Measurements from ENCODE around the gene ZNF709. TPM values are rescaled to one million over a fixed set of nuclear protein-coding genes. Genes with fewer than 3 reads are reported as not detected.
A peak's percentile ranks its signal among the peaks of the same experiment; 100 is the strongest.

The ZNF709 gene
- total and polyA plus RNA-seq, 2 of the 13 experiments (the other 11 are each of a cell fraction or from before 2014, with no cell fraction given) = 1.5 to 3.9 TPM

DNA sequence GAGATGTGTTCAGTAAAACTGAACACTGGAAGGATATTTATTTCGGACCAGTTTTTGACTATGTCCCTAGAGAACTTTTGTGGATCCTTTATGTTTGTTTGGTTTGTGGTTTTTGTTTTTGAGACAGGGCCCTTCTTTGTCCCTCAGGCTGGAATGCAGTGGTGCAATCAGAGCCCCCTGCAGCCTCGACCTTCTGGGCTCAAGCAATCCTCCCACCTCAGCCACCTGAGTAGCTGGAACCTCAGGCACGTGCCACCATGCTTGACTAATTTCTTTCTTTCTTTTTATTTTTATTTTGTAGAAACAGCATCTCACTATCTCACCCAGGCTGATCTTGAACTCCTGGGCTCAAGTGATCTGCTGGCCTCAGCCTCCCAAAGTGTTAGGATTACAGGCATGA is 955 bp upstream of the ZNF709 start:
- ChIA-PET CTCF (ENCODE audit: low intra/inter-chr PET ratio, low total read pairs) (no interaction called here), POLR2A (interaction anchor here (6.1 kb wide), 1 partner anchor 10 kb away, joined by 62 read pairs; no protein-coding TSS in a partner anchor)
- Histone ChIP-seq H3K4me2 (ENCODE audit: low read depth, low read length) (peak overlapping the region; percentile 86), H3K36me3 (replicated peaks in 1 of 2; ENCODE audit: control insufficient read depth in 1 of 2, insufficient read depth in 2 of 2, low read length in 2 of 2) (no peaks in the 10 kb centered on the region), H3K4me3 (replicated peaks in 1 of 3; ENCODE audit: insufficient read depth in 1 of 3, low read depth in 2 of 3, low read length in 3 of 3) (peak overlapping the region; percentile 88 to 100 (median 93); a peak in 4 of 6 replicates), H4K20me1 (ENCODE audit: insufficient read depth, low read length) (no peaks in the 10 kb centered on the region), H3K4me1 (ENCODE audit: insufficient read depth, low read length) (peaks cover 37% of the 10 kb centered on the region), H3K79me2 (ENCODE audit: insufficient read depth, low read length) (peaks cover 26% of the 10 kb centered on the region), H3K27ac (ENCODE audit: extremely low read length, insufficient read depth, low read length) (no peak overlapping the region), H3K9ac (ENCODE audit: insufficient read depth, low read depth, low read length) (peak overlapping the region; percentile 77), H3K27me3 (ENCODE audit: control insufficient read depth in 1 of 2, insufficient read depth in 2 of 2, low read length in 2 of 2) (no peaks in the 10 kb centered on the region), H2AFZ (ENCODE audit: low read length) (no peak overlapping the region), H3K9me3 (ENCODE audit: low read length) (no peaks in the 10 kb centered on the region)
- intact Hi-C loops (cut with micrococcal nuclease; ENCODE audit: unreplicated experiment) = no loop called here
- ATAC-seq (no peak), DNase-seq (ENCODE audit: low spot score) (peak; percentile 45), FAIRE-seq (no peak)
- in situ Hi-C loops (cut with HindIII; ENCODE audit: extremely low pct_ligation_motif_present, low pct_unique_long_range_greater_than_20kb) = no loop called here
- TF ChIP-seq CHCHD3 (CRISPR knock-in tag; IDR thresholded peaks at IDR 0.05) = no peak
- TF ChIP-seq ELF3 (CRISPR knock-in tag; IDR thresholded peaks at IDR 0.05) = no peak
- TF ChIP-seq, protein P1, sequence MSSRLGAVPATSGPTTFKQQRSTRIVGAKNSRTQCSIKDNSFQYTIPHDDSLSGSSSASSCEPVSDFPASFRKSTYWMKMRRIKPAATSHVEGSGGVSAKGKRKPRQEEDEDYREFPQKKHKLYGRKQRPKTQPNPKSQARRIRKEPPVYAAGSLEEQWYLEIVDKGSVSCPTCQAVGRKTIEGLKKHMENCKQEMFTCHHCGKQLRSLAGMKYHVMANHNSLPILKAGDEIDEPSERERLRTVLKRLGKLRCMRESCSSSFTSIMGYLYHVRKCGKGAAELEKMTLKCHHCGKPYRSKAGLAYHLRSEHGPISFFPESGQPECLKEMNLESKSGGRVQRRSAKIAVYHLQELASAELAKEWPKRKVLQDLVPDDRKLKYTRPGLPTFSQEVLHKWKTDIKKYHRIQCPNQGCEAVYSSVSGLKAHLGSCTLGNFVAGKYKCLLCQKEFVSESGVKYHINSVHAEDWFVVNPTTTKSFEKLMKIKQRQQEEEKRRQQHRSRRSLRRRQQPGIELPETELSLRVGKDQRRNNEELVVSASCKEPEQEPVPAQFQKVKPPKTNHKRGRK (CRISPR knock-in tag; IDR thresholded peaks at IDR 0.05) = no peak
- peak; percentile 46; the same call in 1 of the 2 replicates for TF ChIP-seq CEBPG (CRISPR knock-in tag; IDR thresholded peaks at IDR 0.05)
- no peak for TF ChIP-seq ZNF773 (CRISPR knock-in tag; IDR thresholded peaks at IDR 0.05; ENCODE audit: borderline replicate concordance)
- TF ChIP-seq, protein P2, sequence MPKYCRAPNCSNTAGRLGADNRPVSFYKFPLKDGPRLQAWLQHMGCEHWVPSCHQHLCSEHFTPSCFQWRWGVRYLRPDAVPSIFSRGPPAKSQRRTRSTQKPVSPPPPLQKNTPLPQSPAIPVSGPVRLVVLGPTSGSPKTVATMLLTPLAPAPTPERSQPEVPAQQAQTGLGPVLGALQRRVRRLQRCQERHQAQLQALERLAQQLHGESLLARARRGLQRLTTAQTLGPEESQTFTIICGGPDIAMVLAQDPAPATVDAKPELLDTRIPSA (CRISPR knock-in tag; IDR thresholded peaks at IDR 0.05; ENCODE audit: borderline replicate concordance) = no peak
- peak; percentile 30; the same call in 1 of the 2 replicates for TF ChIP-seq RXRA (CRISPR knock-in tag; IDR thresholded peaks at IDR 0.05)
- TF ChIP-seq SRSF1 (optimal IDR thresholded peaks at IDR 0.05; ENCODE audit: low read depth, low read length) = no peak
- TF ChIP-seq, protein P3, sequence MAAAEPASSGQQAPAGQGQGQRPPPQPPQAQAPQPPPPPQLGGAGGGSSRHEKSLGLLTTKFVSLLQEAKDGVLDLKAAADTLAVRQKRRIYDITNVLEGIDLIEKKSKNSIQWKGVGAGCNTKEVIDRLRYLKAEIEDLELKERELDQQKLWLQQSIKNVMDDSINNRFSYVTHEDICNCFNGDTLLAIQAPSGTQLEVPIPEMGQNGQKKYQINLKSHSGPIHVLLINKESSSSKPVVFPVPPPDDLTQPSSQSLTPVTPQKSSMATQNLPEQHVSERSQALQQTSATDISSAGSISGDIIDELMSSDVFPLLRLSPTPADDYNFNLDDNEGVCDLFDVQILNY (CRISPR knock-in tag; conservative IDR thresholded peaks at IDR 0.05) = no peak
- TF ChIP-seq TEAD3 (CRISPR knock-in tag; optimal IDR thresholded peaks at IDR 0.05; ENCODE audit: borderline replicate concordance) = peak; percentile 71
- TF ChIP-seq, protein P4, sequence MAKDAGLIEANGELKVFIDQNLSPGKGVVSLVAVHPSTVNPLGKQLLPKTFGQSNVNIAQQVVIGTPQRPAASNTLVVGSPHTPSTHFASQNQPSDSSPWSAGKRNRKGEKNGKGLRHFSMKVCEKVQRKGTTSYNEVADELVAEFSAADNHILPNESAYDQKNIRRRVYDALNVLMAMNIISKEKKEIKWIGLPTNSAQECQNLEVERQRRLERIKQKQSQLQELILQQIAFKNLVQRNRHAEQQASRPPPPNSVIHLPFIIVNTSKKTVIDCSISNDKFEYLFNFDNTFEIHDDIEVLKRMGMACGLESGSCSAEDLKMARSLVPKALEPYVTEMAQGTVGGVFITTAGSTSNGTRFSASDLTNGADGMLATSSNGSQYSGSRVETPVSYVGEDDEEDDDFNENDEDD (CRISPR knock-in tag; IDR thresholded peaks at IDR 0.05; ENCODE audit: borderline replicate concordance) = peak; percentile 28; the same call in 1 of the 2 replicates
- no peak for TF ChIP-seq EP300 (IDR thresholded peaks at IDR 0.05; ENCODE audit: low read depth in 2 of 2, low read length in 2 of 2)
- no peak for TF ChIP-seq EP300 (CRISPR knock-in tag; IDR thresholded peaks at IDR 0.05; ENCODE audit: borderline replicate concordance)
- peak; percentile 29; the same call in 1 of the 2 replicates for TF ChIP-seq SOX5 (CRISPR knock-in tag; IDR thresholded peaks at IDR 0.05; ENCODE audit: borderline replicate concordance)
- TF ChIP-seq NFIC (IDR thresholded peaks at IDR 0.05; ENCODE audit: low read length) = no peak
- no TSS peak for BruUV-seq (replicated peaks)
- WGBS (ENCODE audit: low lambda C conversion rate) = 2% methylated on average over 3 of the region's 3 CpGs
